UCSD-AML1 (cell line): ENCODE data around the gene CLNK.

ENCODE experiments used
- DNase-seq: peaks from one replicate; lab custom pipeline; 2025; ENCODE audit not compliant: unreplicated experiment; lab: John Stamatoyannopoulos, UW

CLNK gene

DNA sequence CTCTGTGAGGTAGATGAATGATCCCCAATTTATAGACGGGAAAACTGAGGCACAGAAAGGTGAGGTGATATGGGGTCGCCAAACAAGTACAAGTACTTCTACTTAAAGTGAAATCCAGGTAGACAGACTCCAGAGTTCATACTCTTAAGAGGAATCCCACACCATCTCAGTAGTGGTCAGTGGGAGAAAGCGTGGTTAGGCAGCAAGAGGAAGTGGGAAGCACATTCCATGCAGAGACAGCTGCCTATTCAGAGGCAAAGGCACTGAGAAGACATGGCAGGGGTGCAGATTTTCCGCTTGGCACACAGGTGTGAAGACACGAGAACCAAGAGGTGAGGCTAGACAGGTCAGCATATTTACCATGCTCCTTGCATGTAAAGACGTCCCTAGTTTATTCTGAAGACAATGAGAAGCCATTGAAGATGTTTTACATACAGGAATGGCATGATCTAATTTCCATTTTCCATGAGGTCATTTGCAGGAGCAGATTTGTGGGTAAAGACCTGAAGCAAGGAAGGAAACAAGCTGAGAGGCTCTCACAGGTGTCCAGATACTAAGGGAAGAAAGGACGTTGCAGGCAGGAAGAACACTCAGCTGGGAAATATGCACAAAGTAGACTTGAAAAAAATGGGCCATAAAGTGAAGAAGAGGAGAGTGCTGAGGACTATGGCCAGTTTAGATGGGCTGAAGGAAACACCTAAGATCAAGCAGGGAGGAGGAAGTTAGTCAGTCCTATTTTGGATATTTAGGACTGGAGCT is 17.3 kb upstream of the CLNK start:
- no peak for DNase-seq

DNA sequence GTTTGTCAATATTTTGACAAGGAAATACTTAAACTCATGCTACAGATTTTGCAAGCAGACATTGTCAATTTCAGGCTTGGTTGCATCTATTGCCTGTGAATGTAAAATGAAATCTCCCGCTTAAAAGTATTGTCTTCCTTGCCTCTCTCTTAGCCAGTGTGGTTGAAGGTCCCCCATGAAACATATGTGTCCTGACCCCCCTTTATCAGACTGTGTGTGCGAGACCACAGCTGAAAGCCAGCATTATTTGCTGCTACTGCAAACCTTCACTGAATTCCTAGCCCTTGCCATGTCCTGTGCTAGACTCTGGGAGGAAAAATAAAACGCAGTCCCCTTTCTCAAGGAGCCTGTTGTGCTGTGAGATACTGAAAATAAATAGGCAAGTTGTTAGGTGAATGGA is 16.6 kb upstream of the CLNK start:
- no peak for DNase-seq

GRCh38 chr4:10698172-10698571 is 13.6 kb upstream of the CLNK start:
- no peak for DNase-seq

DNA sequence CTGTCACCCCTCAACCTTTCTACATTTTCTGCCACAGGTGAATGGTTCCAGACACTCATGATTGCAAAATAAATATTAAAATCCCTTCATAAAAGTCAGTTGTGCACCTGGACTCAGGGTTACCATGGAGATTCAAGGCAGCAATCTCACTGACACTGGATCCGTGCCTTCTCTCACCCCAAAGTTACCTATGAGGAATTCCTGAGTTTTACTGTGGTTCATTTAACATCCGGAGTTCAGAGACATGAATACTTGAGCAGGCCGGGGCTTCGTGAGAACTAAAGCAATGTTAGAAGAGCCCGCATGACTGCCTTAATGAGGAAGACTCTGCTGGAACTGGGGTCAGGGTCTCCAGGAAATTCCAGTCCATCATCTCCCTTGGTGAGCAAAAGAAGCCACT is 12.5 kb upstream of the CLNK start:
- DNase-seq, result no peak

DNA sequence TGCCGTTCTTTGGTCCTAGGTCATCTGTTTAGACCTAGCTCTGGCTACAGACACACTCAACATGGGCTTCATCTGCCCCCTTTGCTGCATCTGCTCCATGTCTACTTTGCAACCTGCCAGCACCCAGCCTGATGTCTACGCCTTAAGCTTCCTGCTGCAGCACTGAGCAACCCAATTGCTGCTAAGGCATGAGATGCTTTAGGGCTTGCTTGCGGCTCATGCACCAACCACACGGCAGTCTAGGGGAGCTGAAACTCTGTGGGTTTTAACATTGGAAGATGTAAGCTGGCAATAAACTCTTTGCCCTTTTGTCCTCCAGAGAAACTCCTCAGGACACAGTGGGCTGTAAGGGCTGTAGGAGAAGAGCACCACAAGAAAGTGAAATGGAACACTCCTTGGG is 11.7 kb upstream of the CLNK start:
- DNase-seq, result no peak

GRCh38 chr4:10694828-10695209 is 10.3 kb upstream of the CLNK start:
- DNase-seq, result no peak

- DNase-seq, result no peak
Measured at GRCh38 chr4:10694151-10694827, 9.7 kb upstream of the CLNK start.

- DNase-seq, result no peak
Measured at GRCh38 chr4:10691651-10692050, 7.1 kb upstream of the CLNK start.

GRCh38 chr4:10690185-10690907 is 5.8 kb upstream of the CLNK start:
- DNase-seq, result no peak

- DNase-seq, result no peak
Measured at GRCh38 chr4:10688846-10689245, 4.3 kb upstream of the CLNK start.

GRCh38 chr4:10688022-10688421 is 3.5 kb upstream of the CLNK start:
- DNase-seq, result no peak

- DNase-seq, result no peak
Measured at GRCh38 chr4:10687526-10687925, 3.0 kb upstream of the CLNK start.

DNA sequence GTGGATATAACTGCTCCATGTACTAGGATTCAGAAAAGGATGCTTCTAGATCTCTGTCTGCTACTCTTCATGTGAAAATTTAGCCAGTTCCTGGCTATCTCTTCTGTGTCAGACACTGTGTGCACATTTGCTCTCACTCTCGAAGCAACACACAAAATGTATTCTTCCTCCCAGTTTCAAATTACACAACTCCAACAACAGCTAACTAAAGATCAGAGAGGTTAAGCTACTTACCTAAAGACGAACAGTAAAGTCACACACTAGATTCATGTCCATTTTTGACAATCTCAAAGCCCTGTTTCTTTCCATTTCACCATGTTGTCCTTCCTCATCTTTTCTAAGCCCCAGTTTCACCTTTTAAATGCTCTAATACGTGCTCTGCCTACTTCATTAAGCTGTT is 2.2 kb downstream of the CLNK start:
- DNase-seq, result no peak

DNA sequence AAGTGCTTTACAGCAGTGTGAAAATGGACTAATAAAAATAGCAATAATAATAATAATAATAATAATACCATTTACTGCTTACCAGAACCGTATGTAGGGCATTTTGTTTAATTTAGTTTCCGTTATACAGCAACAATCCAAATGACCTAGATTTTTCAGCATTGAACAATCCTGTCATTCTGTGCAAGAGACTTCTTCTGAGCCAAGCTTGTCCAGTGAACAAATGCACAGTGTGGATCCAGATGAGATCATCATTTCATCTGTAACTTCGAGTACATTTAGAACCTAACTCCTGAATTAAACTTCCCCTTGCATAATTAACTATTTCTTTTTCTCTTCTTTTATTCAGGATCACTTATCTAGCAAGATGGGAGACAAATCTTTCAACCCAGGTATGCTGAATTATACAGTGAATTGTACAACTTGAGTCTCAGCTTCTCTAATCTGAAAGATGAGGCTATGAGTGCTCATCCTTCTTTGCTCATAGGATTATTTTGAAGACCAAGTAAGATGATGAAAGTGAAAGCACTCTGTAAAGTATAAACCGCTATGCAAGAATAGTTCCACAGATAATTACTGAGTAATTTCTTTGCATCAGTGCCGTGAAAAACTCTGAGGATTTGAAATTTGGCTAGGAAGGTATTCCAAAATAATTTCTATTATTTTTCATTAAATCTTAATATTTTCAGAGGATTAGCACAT is 6.6 kb downstream of the CLNK start:
- no peak for DNase-seq

GRCh38 chr4:10673817-10674369 is 10.7 kb downstream of the CLNK start:
- DNase-seq, result no peak

- DNase-seq, result no peak
Measured at GRCh38 chr4:10672379-10672778, 12.2 kb downstream of the CLNK start.

- DNase-seq, result no peak
Measured at GRCh38 chr4:10671799-10672198, 12.8 kb downstream of the CLNK start.

DNA sequence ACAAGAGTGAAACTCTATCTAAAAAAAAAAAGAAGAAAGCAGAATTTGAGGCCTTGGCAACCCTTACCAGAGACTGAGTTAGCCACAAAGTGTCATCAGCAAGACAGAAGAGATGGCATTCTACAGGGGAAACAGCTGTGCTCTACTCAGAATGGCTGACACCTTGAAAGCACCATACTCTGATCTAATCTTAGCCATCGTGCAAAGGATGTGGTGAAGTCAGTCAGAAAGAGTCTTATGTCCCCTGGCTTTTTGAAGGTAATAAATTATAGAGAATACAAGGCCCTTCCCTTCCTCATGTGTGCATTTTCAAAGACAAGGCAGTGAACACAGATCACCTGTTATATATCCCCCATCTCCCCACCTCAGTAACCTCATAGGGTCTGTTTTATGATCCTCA is 13.2 kb downstream of the CLNK start:
- no peak for DNase-seq

DNA sequence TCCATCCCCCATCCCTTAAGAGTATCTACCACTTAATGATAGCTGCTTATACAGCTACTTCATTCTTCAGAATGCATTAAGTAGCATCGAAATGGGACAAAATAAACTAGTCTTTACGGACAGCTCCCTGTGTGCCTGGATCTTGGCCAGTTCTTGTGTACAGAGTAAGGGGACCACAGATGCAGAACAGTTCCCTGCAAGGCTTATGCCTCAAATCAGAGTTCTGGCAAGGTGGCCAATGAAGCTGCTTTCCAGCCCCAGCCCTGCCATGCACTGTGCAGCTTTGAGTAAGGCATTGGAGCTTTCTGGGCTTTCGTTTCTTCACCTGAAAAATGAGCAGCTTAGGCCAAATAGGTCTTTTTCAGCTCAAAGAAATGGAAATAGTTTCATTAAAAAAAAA is 14.2 kb downstream of the CLNK start:
- DNase-seq, result no peak

DNA sequence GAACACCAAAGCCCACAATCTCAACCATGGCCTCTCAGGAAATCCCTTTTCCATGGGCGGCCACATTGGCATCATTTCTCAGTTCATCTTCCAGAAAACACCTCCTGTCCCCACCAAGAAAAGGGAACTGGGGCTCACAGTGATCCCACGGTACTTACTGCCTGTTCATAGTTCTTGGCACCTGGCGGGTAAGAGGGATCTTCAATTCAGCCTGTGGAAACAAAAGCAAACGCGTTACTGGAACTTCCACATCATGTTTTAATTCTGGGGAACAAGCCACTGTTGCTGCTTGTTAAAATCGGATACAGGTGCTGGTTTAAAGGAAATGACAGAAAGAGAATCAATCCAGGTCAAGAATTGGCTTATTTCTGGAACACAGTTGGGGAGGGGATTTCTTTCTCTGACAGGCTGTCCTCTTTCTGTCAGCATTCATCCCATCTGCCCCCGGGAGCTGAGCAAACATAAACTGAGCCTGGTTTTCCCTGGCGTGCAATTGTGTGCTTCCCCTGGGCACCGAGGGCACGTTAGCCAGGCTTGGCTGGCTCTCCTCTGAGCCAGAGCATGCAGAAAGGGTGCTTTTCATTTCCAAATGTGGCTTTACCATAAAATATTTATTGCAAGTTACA is 16.8 kb downstream of the CLNK start:
- DNase-seq, result no peak

DNA sequence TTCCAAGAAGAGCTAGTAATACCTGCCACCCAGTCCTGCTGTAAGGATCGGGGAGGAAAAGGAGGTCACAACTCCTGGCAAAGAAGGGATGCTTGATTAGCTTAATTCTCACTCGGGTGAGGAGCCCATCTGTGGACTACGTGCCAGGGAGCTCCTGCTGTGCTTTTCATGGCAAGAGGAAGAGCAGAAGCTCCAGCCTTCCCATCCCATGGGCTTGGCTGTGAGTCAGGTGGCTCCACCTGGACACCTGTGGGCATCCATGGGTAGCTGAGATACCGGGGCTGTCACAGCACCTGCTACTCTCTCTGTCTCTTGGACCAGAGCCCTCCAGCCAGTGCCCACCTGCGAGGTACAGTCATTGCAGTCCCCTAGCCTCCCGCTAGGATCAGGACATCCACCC is 18.0 kb downstream of the CLNK start:
- no peak for DNase-seq
